GM19455 (cell line): ENCODE data around the gene SMAD7.

ENCODE experiments used
- ATAC-seq: cut with Tn5 transposase; IDR thresholded peaks from one replicate; pipeline ENCODE4 v1.9.1; 2021; ENCODE audit not compliant: unreplicated experiment

SMAD7 gene

GRCh38 chr18:48950536-48951447, at the start of gene SMAD7:
TSS of gene SMAD7 (minus strand) at chr18:48950965. CDS start at chr18:48950424, 541 bp downstream.
- no peak for ATAC-seq

GRCh38 chr18:48999569-48999968, 48.8 kb upstream of the SMAD7 start:
- no peak for ATAC-seq

GRCh38 chr18:48997985-48998831, 47.4 kb upstream of the SMAD7 start:
- no peak for ATAC-seq

- ATAC-seq: no peak
Measured at GRCh38 chr18:48997681-48997984, 46.9 kb upstream of the SMAD7 start.

GRCh38 chr18:48996901-48997463, 46.2 kb upstream of the SMAD7 start:
- ATAC-seq: no peak

- ATAC-seq: no peak
Measured at GRCh38 chr18:48996041-48996440, 45.3 kb upstream of the SMAD7 start.

- ATAC-seq: no peak
Measured at GRCh38 chr18:48994926-48995835, 44.4 kb upstream of the SMAD7 start.

GRCh38 chr18:48994044-48994651, 43.4 kb upstream of the SMAD7 start:
- no peak for ATAC-seq

GRCh38 chr18:48993586-48993985, 42.8 kb upstream of the SMAD7 start:
- no peak for ATAC-seq

GRCh38 chr18:48992791-48993555, 42.2 kb upstream of the SMAD7 start:
- ATAC-seq: no peak

GRCh38 chr18:48992133-48992532, 41.4 kb upstream of the SMAD7 start:
- no peak for ATAC-seq

GRCh38 chr18:48991676-48992075, 40.9 kb upstream of the SMAD7 start:
- ATAC-seq: no peak

GRCh38 chr18:48991319-48991660, 40.5 kb upstream of the SMAD7 start:
- ATAC-seq: no peak

GRCh38 chr18:48990481-48991318, 39.9 kb upstream of the SMAD7 start:
- no peak for ATAC-seq

GRCh38 chr18:48989304-48990303, 38.8 kb upstream of the SMAD7 start:
- ATAC-seq: no peak

- no peak for ATAC-seq
Measured at GRCh38 chr18:48988508-48989303, 37.9 kb upstream of the SMAD7 start.

GRCh38 chr18:48987821-48988220, 37.1 kb upstream of the SMAD7 start:
- no peak for ATAC-seq
